AG04450 (cell line): ENCODE measurements around the gene FIBCD1. TPM values are rescaled to one million over a fixed set of nuclear protein-coding genes. Genes with fewer than 3 reads are reported as not detected.

Source experiments
- CTCF ChIA-PET: fragments of 300-600, 350-600 bp; formaldehyde crosslinking; extraction: SDS; loops from one replicate; lab custom pipeline; 2022; ENCODE audit warnings: antibody characterized with exemption, inconsistent platforms; lab: Charles Lee
- POLR2A ChIA-PET: fragments of 350-600 bp; formaldehyde crosslinking; extraction: SDS; loops from one replicate; lab custom pipeline; 2021; ENCODE audit warnings: antibody characterized with exemption, inconsistent platforms; lab: Yijun Ruan, JAX
- DNase-seq: peaks from one replicate; pipeline ENCODE4 v3.0.0-alpha.2; 2011; ENCODE audit warnings: low read depth, low spot score
- H3K27ac ChIP-seq: one replicate; pipeline ENCODE4 v1.5.1; 2012; ENCODE audit warnings: low read depth, low read length, control low read depth
- H3K27me3 ChIP-seq: one replicate; pipeline ENCODE4 v1.6.0; 2012; ENCODE audit warnings: low read length; ENCODE audit not compliant: control insufficient read depth, insufficient read depth
- H3K4me3 ChIP-seq: 2 replicates; pipeline ENCODE4 v1.5.1; 2011; ENCODE audit warnings: mild to moderate bottlenecking, low read depth, low read length, control low read depth
- H3K9me3 ChIP-seq: 2 replicates; pipeline ENCODE4 v1.5.1; 2012; ENCODE audit warnings: low read length; ENCODE audit not compliant: control insufficient read depth, insufficient read depth
- polyA plus RNA-seq: library from polyadenylated mRNA; depleted of rRNA; stranded (reverse); fragments of >200 nt; gene quantifications from 2 replicates; pipeline ENCODE4 v1.2.3, GENCODE V29; 2011
- TF ChIP-seq, protein P1 (sequence below): IDR thresholded peaks from 2 replicates; pipeline ENCODE4 v1.5.1; 2011; ENCODE audit warnings: low read depth, low read length, control low read depth, inconsistent platforms

Gene FIBCD1
- polyA plus RNA-seq, 1 experiment, result 2.2 TPM

DNA sequence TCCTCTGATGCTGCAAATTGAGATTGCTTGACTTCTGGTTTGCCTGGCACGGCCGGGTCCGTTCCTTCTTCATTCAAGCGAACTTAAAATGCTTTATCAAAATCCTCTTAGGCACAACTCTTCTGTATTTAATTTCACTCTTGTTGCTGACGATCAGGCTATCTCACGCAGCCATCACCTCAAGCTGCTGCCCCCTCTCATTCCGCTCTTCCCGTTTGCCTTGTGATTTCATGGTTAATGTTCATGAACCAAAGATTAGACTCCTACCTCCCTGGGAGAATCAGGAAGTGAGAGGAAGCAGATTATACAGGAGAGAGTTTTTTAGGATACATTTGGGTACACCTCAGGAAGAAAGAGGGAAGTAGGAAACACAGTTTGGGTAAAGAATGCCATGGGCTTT, 65.1 kb downstream of the FIBCD1 start:
- no peaks in the 10 kb centered on the region for H3K27me3 ChIP-seq
- CTCF ChIA-PET, result interaction anchor here (1.2 kb wide), 1 partner anchor 10 kb away, joined by 4 read pairs; no protein-coding TSS in a partner anchor
- no peak overlapping the region for H3K4me3 ChIP-seq
- DNase-seq, result no peak
- POLR2A ChIA-PET, result no interaction called here
- H3K27ac ChIP-seq, result no peak overlapping the region
- no peaks in the 10 kb centered on the region for H3K9me3 ChIP-seq
- TF ChIP-seq, protein P1, sequence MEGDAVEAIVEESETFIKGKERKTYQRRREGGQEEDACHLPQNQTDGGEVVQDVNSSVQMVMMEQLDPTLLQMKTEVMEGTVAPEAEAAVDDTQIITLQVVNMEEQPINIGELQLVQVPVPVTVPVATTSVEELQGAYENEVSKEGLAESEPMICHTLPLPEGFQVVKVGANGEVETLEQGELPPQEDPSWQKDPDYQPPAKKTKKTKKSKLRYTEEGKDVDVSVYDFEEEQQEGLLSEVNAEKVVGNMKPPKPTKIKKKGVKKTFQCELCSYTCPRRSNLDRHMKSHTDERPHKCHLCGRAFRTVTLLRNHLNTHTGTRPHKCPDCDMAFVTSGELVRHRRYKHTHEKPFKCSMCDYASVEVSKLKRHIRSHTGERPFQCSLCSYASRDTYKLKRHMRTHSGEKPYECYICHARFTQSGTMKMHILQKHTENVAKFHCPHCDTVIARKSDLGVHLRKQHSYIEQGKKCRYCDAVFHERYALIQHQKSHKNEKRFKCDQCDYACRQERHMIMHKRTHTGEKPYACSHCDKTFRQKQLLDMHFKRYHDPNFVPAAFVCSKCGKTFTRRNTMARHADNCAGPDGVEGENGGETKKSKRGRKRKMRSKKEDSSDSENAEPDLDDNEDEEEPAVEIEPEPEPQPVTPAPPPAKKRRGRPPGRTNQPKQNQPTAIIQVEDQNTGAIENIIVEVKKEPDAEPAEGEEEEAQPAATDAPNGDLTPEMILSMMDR, result no peak

DNA sequence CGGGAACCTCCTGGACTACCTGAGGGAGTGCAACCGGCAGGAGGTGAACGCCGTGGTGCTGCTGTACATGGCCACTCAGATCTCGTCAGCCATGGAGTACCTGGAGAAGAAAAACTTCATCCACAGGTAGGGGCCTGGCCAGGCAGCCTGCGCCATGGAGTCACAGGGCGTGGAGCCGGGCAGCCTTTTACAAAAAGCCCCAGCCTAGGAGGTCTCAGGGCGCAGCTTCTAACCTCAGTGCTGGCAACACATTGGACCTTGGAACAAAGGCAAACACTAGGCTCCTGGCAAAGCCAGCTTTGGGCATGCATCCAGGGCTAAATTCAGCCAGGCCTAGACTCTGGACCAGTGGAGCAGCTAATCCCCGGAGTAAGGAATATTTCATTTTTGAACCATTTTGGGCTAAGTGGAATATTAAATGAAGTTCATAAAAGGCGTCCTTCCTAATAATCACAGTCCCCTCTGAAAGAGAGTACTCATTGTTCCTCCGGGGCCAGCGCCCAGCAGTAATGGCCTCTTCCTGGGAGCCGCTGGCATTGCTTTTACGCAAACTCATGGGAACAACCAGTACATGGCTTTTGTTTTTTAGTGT, 66.0 kb downstream of the FIBCD1 start:
- Histone ChIP-seq H3K4me3 (no peak overlapping the region), H3K27ac (no peak overlapping the region), H3K9me3 (no peaks in the 10 kb centered on the region), H3K27me3 (no peaks in the 10 kb centered on the region)
- ChIA-PET POLR2A (interaction anchor here (0.6 kb wide), 1 partner anchor 14 kb away, joined by 4 read pairs; no protein-coding TSS in a partner anchor), CTCF (interaction anchor here (0.5 to 1.2 kb wide), 2 partner anchors 9 to 35 kb away, joined by 4 to 5 read pairs; no protein-coding TSS in a partner anchor)
- TF ChIP-seq, protein P1, result no peak
- no peak for DNase-seq

DNA sequence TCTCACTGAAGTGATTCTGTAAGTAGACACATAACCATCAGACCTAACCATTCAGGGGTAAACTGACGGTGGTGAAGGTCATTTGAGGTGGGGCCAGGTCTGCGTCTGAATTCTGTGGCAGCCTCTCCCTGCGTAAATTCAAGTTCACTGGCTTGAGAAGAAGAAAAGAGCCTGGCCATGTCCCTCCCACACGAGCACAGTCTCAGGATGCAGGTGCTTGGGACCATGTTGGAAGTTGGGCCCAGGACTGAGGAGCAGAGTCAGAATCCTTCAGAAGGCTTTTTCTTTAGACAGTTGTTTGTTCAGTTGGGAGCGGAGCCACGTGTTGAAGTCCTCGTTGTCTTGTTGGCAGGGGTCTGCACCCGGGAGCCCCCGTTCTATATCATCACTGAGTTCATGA, 66.5 kb downstream of the FIBCD1 start:
- Histone ChIP-seq H3K9me3 (no peaks in the 10 kb centered on the region), H3K27me3 (no peaks in the 10 kb centered on the region), H3K4me3 (no peak overlapping the region), H3K27ac (no peak overlapping the region)
- no peak for DNase-seq
- POLR2A ChIA-PET, result interaction anchor here (0.6 kb wide), 1 partner anchor 13 kb away, joined by 4 read pairs; no protein-coding TSS in a partner anchor
- CTCF ChIA-PET, result interaction anchor here (1.0 kb wide), 1 partner anchor 126 kb away, joined by 4 read pairs; no protein-coding TSS in a partner anchor
- TF ChIP-seq, protein P1, result no peak

DNA sequence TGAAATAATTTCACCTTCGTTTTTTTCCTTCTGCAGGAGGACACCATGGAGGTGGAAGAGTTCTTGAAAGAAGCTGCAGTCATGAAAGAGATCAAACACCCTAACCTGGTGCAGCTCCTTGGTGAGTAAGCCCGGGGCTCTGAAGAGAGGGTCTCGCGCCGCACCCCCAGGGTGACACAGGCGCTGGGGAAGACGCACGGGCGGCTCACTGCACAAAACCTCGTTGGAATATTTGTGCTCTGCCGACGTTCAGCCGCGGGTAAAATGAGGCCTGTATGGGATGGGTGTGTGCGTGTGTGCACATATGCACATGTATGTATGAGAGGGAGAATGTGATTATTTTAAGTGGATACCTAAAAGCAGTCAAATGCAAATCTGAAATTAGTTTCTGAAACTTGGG, 67.0 kb downstream of the FIBCD1 start:
- POLR2A ChIA-PET, result no interaction called here
- Histone ChIP-seq H3K27ac (no peak overlapping the region), H3K27me3 (no peaks in the 10 kb centered on the region), H3K4me3 (no peak overlapping the region), H3K9me3 (no peaks in the 10 kb centered on the region)
- TF ChIP-seq, protein P1, result no peak
- DNase-seq, result no peak
- CTCF ChIA-PET, result interaction anchor here (1.0 to 12.0 kb wide), 2 partner anchors 126 to 167 kb away, joined by 4 to 390 read pairs; no protein-coding TSS in a partner anchor

DNA sequence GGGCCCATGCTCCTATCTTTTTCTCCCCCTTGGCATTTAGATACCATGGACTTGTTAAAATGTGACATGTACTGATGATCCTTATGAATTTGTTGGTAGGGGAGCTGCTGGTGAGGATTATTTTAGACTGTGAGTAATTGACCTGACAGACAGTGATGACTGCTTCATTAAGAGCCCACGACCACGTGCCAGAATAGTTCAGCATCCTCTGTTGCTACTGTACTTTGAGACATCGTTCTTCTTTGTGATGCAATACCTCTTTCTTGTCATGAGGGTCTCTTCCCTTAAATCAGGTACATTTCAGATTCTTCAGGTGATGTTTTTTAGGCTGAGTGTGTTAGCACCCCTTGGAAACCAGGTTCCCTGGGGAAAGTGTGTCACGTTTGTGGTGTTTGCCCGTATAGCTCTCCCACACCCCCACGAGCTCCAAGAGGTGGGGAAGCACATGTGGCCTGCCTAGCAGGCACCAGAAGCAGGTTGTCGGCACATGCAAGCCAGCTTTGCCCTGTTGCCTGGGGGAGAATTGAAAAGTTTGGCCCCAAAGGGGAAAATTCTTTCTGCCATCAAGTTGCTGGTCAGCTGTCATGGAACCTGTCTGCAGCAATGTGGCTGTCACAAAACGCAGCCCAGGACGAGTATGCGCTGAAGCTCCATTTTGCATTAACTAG, 67.5 kb downstream of the FIBCD1 start:
- no peaks in the 10 kb centered on the region for H3K9me3 ChIP-seq
- no peak overlapping the region for H3K4me3 ChIP-seq
- no peaks in the 10 kb centered on the region for H3K27me3 ChIP-seq
- ChIA-PET POLR2A (no interaction called here), CTCF (interaction anchor here (1.0 to 12.0 kb wide), 2 partner anchors 127 to 167 kb away, joined by 4 to 390 read pairs; no protein-coding TSS in a partner anchor)
- TF ChIP-seq, protein P1, result no peak
- H3K27ac ChIP-seq, result no peak overlapping the region
- DNase-seq, result no peak
